ENCODE results near the gene TRIML2. TPM values are rescaled to one million over a fixed set of nuclear protein-coding genes. Genes with fewer than 3 reads are reported as not detected.
A peak's percentile ranks its signal among the peaks of the same experiment; 100 is the strongest.

TRIML2 gene
- total RNA-seq, 1 experiment from 2014 or later, result 102 TPM

DNA sequence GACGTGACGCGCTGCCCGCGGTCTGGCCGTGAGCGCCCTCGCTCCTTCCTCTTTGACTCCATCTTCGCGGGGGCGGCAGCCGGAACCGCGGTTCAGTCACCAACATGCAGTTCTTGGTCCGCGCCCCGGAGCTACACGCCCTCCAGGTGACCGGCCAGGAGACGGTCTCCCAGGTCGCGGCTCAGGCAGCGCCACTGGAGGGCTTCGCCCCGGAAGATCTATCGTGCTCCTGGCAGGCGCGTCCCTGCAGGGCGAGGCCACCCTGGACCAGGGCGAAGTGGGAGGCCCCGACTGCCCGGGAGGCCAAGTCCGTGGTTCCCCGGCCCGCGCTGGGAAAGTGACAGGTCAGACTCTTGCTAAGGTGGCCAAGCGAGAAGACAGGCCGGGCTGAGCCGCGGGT lies 2.9 kb downstream of the TRIML2 start:
- TF ChIP-seq, protein P1, sequence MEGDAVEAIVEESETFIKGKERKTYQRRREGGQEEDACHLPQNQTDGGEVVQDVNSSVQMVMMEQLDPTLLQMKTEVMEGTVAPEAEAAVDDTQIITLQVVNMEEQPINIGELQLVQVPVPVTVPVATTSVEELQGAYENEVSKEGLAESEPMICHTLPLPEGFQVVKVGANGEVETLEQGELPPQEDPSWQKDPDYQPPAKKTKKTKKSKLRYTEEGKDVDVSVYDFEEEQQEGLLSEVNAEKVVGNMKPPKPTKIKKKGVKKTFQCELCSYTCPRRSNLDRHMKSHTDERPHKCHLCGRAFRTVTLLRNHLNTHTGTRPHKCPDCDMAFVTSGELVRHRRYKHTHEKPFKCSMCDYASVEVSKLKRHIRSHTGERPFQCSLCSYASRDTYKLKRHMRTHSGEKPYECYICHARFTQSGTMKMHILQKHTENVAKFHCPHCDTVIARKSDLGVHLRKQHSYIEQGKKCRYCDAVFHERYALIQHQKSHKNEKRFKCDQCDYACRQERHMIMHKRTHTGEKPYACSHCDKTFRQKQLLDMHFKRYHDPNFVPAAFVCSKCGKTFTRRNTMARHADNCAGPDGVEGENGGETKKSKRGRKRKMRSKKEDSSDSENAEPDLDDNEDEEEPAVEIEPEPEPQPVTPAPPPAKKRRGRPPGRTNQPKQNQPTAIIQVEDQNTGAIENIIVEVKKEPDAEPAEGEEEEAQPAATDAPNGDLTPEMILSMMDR (conservative IDR thresholded peaks at IDR 0.05), result no peak

More for the DNA sequence above, 2.9 kb downstream of the TRIML2 start:
- Histone ChIP-seq H3K4ac (ENCODE audit: low read depth, low read length) (no peak overlapping the region), H3K9me3 (ENCODE audit: control insufficient read depth, low read depth, low read length) (no peaks in the 10 kb centered on the region), H3K56ac (ENCODE audit: insufficient read length, low read depth, low read length) (no peak overlapping the region), H3K9ac (ENCODE audit: extremely low read depth, insufficient read length, low read length) (no peak overlapping the region), H3K4me1 (ENCODE audit: insufficient read depth, low read length) (peaks cover 3% of the 10 kb centered on the region; the same call in 1 of the 2 replicates), H3K27me3 (ENCODE audit: insufficient read depth, low read length) (no peaks in the 10 kb centered on the region), H3K23me2 (ENCODE audit: insufficient read length, low read depth, low read length, poor library complexity, severe bottlenecking) (peaks cover 6% of the 10 kb centered on the region), H3K4me2 (ENCODE audit: insufficient read depth, insufficient read length, low read length) (no peak overlapping the region), H3K14ac (ENCODE audit: insufficient read depth, low read length) (no peak overlapping the region), H3K79me2 (ENCODE audit: insufficient read depth, low read length) (peaks cover 9% of the 10 kb centered on the region; the same call in 1 of the 2 replicates), H2AFZ (ENCODE audit: low read length) (no peak overlapping the region), H4K5ac (ENCODE audit: insufficient read length, low read depth, low read length) (no peak overlapping the region), H2BK12ac (ENCODE audit: insufficient read length, low read depth, low read length) (no peak overlapping the region), H3K27ac (ENCODE audit: insufficient read length, low read depth, low read length) (no peak overlapping the region), H2AK5ac (ENCODE audit: insufficient read length, low read length) (no peak overlapping the region), H4K8ac (replicated peaks; ENCODE audit: insufficient read length, low read depth, low read length) (no peak overlapping the region), H4K91ac (ENCODE audit: insufficient read length, low read depth, low read length) (no peak overlapping the region), H3T11ph (ENCODE audit: low read length) (no peak overlapping the region), H2BK120ac (ENCODE audit: low read depth, low read length, poor library complexity, severe bottlenecking) (no peak overlapping the region), H3K23ac (ENCODE audit: insufficient read length, low read depth, low read length) (no peak overlapping the region), H2BK20ac (ENCODE audit: low read depth, low read length, poor library complexity, severe bottlenecking) (no peak overlapping the region), H2BK15ac (ENCODE audit: low read depth, low read length) (no peak overlapping the region), H3K18ac (ENCODE audit: insufficient read length, low read depth, low read length) (peak overlapping the region; percentile 27), H4K20me1 (ENCODE audit: control insufficient read depth, insufficient read depth, insufficient read length) (no peaks in the 10 kb centered on the region), H2BK5ac (ENCODE audit: insufficient read length, low read length) (no peak overlapping the region), H3K79me1 (ENCODE audit: insufficient read depth, low read depth, low read length, poor library complexity, severe bottlenecking) (peaks cover 3% of the 10 kb centered on the region)
- peaks cover 40 to 42% of the 10 kb centered on the region in 2 experiments for H3K4me1 Mint-ChIP-seq
- H3K27me3 Mint-ChIP-seq (ENCODE audit: low read depth), result no peaks in the 10 kb centered on the region
- peak overlapping the region; percentile 86 to 95 (median 95); a peak in 6 of 7 replicates for H3K27ac Mint-ChIP-seq
- peaks cover 43 to 47% (median 46%) of the 10 kb centered on the region in 3 experiments for H3K36me3 Mint-ChIP-seq (ENCODE audit: insufficient read depth in 1 of 3, low read depth in 3 of 3)
- WGBS (ENCODE audit: extremely low coverage, insufficient read length, low lambda C conversion rate), result no CpG with 5 or more reads among the region's 40 CpGs
- H3K4me3 Mint-ChIP-seq, result peak overlapping the region in 1 of 2 experiments; percentile 15; a peak in 1 of 5 replicates
- peak; percentile 38 for DNase-seq
- no peaks in the 10 kb centered on the region; a peak in 1 of 5 replicates for H3K9me3 Mint-ChIP-seq
